H1 (cell line): Measurements from ENCODE around the gene FOSL2. TPM values are rescaled to one million over a fixed set of nuclear protein-coding genes. Genes with fewer than 3 reads are reported as not detected.

Experiments used
- CTCF ChIA-PET: fragments of 300-600 bp; sonication (Branson Sonifier 250); formaldehyde crosslinking; loops from one replicate; lab custom pipeline; 2021; ENCODE audit not compliant: partially characterized antibody; lab: Charles Lee
- POLR2A ChIA-PET: fragments of 300-600 bp; sonication (Branson Sonifier 250); formaldehyde crosslinking; loops from one replicate; lab custom pipeline; 2021; ENCODE audit warnings: inconsistent platforms; ENCODE audit not compliant: partially characterized antibody; lab: Charles Lee
- DNase-seq, 2 experiments: peaks; one replicate each; pipeline versions ENCODE4 v3.0.0 to v3.0.0-alpha.2; 2010 to 2022; ENCODE audit warnings: low spot score in 2 of 2, low read depth in 1 of 2, mixed read lengths in 1 of 2
- FAIRE-seq: peaks from 2 replicates; lab custom pipeline; 2011; peaks lifted over from hg19 to GRCh38; lab: Jason Lieb, UNC
- H2AFZ ChIP-seq: 2 replicates; pipeline ENCODE4 v1.8.1; 2012; ENCODE audit warnings: low read length, inconsistent platforms
- H2AK5ac ChIP-seq: 2 replicates; pipeline ENCODE4 v1.6.1; 2013; ENCODE audit warnings: low read depth, low read length
- H2BK120ac ChIP-seq: replicated peaks from 2 replicates; pipeline ENCODE3; 2013; ENCODE audit warnings: low read depth, low read length, inconsistent platforms
- H2BK12ac ChIP-seq: 2 replicates; pipeline ENCODE4 v1.6.1; 2013; ENCODE audit warnings: low read depth, low read length
- H2BK15ac ChIP-seq: 2 replicates; pipeline ENCODE4 v1.6.1; 2013; ENCODE audit warnings: low read length
- H2BK20ac ChIP-seq: 2 replicates; pipeline ENCODE4 v1.6.1; 2013; ENCODE audit warnings: low read length
- H2BK5ac ChIP-seq: 2 replicates; pipeline ENCODE4 v1.6.1; 2013; ENCODE audit warnings: low read depth, low read length
- H3K14ac ChIP-seq: 2 replicates; pipeline ENCODE4 v1.6.1; 2013; ENCODE audit warnings: inconsistent platforms; ENCODE audit not compliant: insufficient read length
- H3K18ac ChIP-seq: 2 replicates; pipeline ENCODE4 v1.6.1; 2013; ENCODE audit warnings: low read length; ENCODE audit errors: extremely low read depth
- H3K23ac ChIP-seq: 2 replicates; pipeline ENCODE4 v1.6.1; 2013; ENCODE audit warnings: inconsistent platforms; ENCODE audit not compliant: insufficient read length
- H3K23me2 ChIP-seq: 2 replicates; pipeline ENCODE4 v1.6.1; 2013; ENCODE audit warnings: low read depth, low read length
- H3K27ac ChIP-seq: 2 replicates; pipeline ENCODE4 v1.6.1; 2011; ENCODE audit warnings: low read depth, low read length, inconsistent platforms
- H3K27me3 ChIP-seq, 4 experiments: replicated peaks in 1 of 4; 1 replicate in 1 of 4; 2 replicates in 3 of 4; pipeline versions ENCODE4 v1.6.1 to v1.8.1; 2011 to 2013; ENCODE audit warnings: low read length in 3 of 4, mild to moderate bottlenecking in 3 of 4, inconsistent platforms in 2 of 4, mixed read lengths in 2 of 4, moderate library complexity in 1 of 4; ENCODE audit not compliant: control insufficient read depth in 3 of 4, insufficient read depth in 3 of 4; ENCODE audit errors: extremely low read depth in 1 of 4
- H3K36me3 ChIP-seq, 4 experiments: 2 replicates each; pipeline versions ENCODE4 v1.6.1 to v1.8.1; 2011 to 2013; ENCODE audit warnings: mild to moderate bottlenecking in 4 of 4, low read length in 3 of 4, moderate library complexity in 2 of 4, control low read depth in 1 of 4, inconsistent platforms in 1 of 4; ENCODE audit not compliant: insufficient read depth in 4 of 4, control insufficient read depth in 2 of 4
- H3K4ac ChIP-seq: replicated peaks from 2 replicates; pipeline ENCODE3; 2013; ENCODE audit warnings: low read length, low read depth, mixed read lengths, inconsistent platforms; ENCODE audit not compliant: insufficient read length
- H3K4me1 ChIP-seq, 4 experiments: replicated peaks in 1 of 4; 1 replicate in 1 of 4; 2 replicates in 3 of 4; pipeline versions ENCODE4 v1.6.1 to v1.8.1; 2011 to 2013; ENCODE audit warnings: low read length in 3 of 4, inconsistent platforms in 2 of 4, mixed read lengths in 1 of 4; ENCODE audit not compliant: insufficient read depth in 4 of 4, control insufficient read depth in 3 of 4
- H3K4me2 ChIP-seq, 2 experiments: 2 replicates each; pipeline versions ENCODE4 v1.6.1 to v1.8.1; 2011 to 2013; ENCODE audit warnings: low read depth in 2 of 2, low read length in 2 of 2, control low read depth in 1 of 2, inconsistent platforms in 1 of 2, mild to moderate bottlenecking in 1 of 2; ENCODE audit not compliant: insufficient read depth in 1 of 2
- H3K4me3 ChIP-seq, 4 experiments: fragments of 200-600, 300-600 bp in 1 of 4; sonication (generic), shearing (Covaris generic), sonication (Bioruptor Twin) in 1 of 4; 2 replicates each; pipeline versions ENCODE4 v1.5.1 to v1.8.1; 2011 to 2016; ENCODE audit warnings: low read length in 4 of 4, low read depth in 3 of 4, control low read depth in 2 of 4, inconsistent platforms in 2 of 4, mild to moderate bottlenecking in 2 of 4, mixed read lengths in 1 of 4, moderate library complexity in 1 of 4; ENCODE audit not compliant: insufficient read depth in 2 of 4; ENCODE audit errors: extremely low read depth in 1 of 4
- H3K56ac ChIP-seq: replicated peaks from 2 replicates; pipeline ENCODE3; 2013; ENCODE audit warnings: low read depth, mild to moderate bottlenecking, mixed read lengths, low read length, inconsistent platforms; ENCODE audit not compliant: insufficient read length
- H3K79me1 ChIP-seq: 2 replicates; pipeline ENCODE4 v1.6.1; 2013; ENCODE audit warnings: low read depth, low read length, control low read depth
- H3K79me2 ChIP-seq, 2 experiments: 2 replicates each; pipeline versions ENCODE4 v1.6.1 to v1.8.1; 2012 to 2013; ENCODE audit warnings: low read length in 2 of 2, mild to moderate bottlenecking in 2 of 2, inconsistent platforms in 1 of 2; ENCODE audit not compliant: insufficient read depth in 2 of 2, control insufficient read depth in 1 of 2
- H3K9ac ChIP-seq, 4 experiments: replicated peaks in 1 of 4; 1 replicate in 1 of 4; 2 replicates in 3 of 4; pipeline versions ENCODE4 v1.6.1 to v1.8.1; 2011 to 2013; ENCODE audit warnings: low read depth in 3 of 4, low read length in 3 of 4, control low read depth in 2 of 4, mild to moderate bottlenecking in 2 of 4, moderate library complexity in 2 of 4, inconsistent platforms in 1 of 4; ENCODE audit errors: extremely low read depth in 1 of 4
- H3K9me3 ChIP-seq, 2 experiments: 2 replicates each; pipeline versions ENCODE4 v1.6.1 to v1.8.1; 2012 to 2013; ENCODE audit warnings: mild to moderate bottlenecking in 2 of 2, moderate library complexity in 2 of 2, control low read depth in 1 of 2, inconsistent platforms in 1 of 2, low read depth in 1 of 2, low read length in 1 of 2, mixed read lengths in 1 of 2; ENCODE audit not compliant: insufficient read depth in 2 of 2
- H4K20me1 ChIP-seq, 2 experiments: replicated peaks in 1 of 2; 2 replicates each; pipeline versions ENCODE3 to v1.8.1; 2011 to 2013; ENCODE audit warnings: inconsistent platforms in 2 of 2, low read length in 2 of 2, mild to moderate bottlenecking in 1 of 2; ENCODE audit not compliant: insufficient read depth in 2 of 2, control insufficient read depth in 1 of 2
- H4K5ac ChIP-seq: 2 replicates; pipeline ENCODE4 v1.6.1; 2013; ENCODE audit warnings: low read length, low read depth, mixed read lengths, inconsistent platforms; ENCODE audit not compliant: insufficient read length
- H4K8ac ChIP-seq: 2 replicates; pipeline ENCODE4 v1.8.0; 2013; ENCODE audit warnings: mild to moderate bottlenecking, moderate library complexity, low read length, inconsistent platforms; ENCODE audit not compliant: insufficient read depth; ENCODE audit errors: extremely low read depth
- H4K91ac ChIP-seq: replicated peaks from 2 replicates; pipeline ENCODE3; 2013; ENCODE audit warnings: low read length, mixed read lengths, inconsistent platforms; ENCODE audit not compliant: insufficient read length
- CBX5 ChIP-seq: fragments of 300-800, 300-1000 bp; sonication (generic); IDR thresholded peaks from 2 replicates; pipeline ENCODE4 v1.7.1; 2016; ENCODE audit warnings: antibody characterized with exemption, low read length, low read depth
- RBBP5 ChIP-seq: IDR thresholded peaks from 2 replicates; pipeline ENCODE4 v1.7.1; 2012; ENCODE audit warnings: low read depth, mild to moderate bottlenecking, inconsistent platforms, low read length, moderate library complexity, borderline replicate concordance
- RNF2 ChIP-seq: fragments of 200-900, 300-1000 bp; sonication (generic); IDR thresholded peaks from 2 replicates; pipeline ENCODE4 v1.7.1; 2016; ENCODE audit warnings: borderline replicate concordance, low read depth, mild to moderate bottlenecking, antibody characterized with exemption, low read length; ENCODE audit not compliant: poor library complexity, severe bottlenecking; ENCODE audit errors: missing control alignments
- WGBS, 2 experiments: shearing (Covaris generic) in 1 of 2; methylation state at CpG; one replicate each; pipeline versions ENCODE4 v1.1.6 to v1.1.7; 2013 to 2015; ENCODE audit warnings: low lambda C conversion rate in 2 of 2, mixed read lengths in 2 of 2, inconsistent platforms in 1 of 2, low coverage in 1 of 2, missing lambda C conversion rate in 1 of 2; ENCODE audit not compliant: insufficient replicate concordance in 2 of 2, insufficient coverage in 1 of 2, insufficient read length in 1 of 2; ENCODE audit errors: extremely low coverage in 1 of 2, missing lambda C conversion rate in 1 of 2; 5-methylcytosine and 5-hydroxymethylcytosine counted together
- polyA plus RNA-seq, 7 experiments: library from polyadenylated mRNA; depleted of rRNA in 3 of 7; stranded (reverse) in 5 of 7; unstranded in 2 of 7; fragments of >200 nt in 5 of 7; fragments of 200-250 nt in 2 of 7; gene quantifications; 1 replicate in 5 of 7; 2 replicates in 1 of 7; 4 replicates in 1 of 7; pipeline versions ENCODE4 v1.2.1 to v1.2.3, GENCODE V29; 2011 to 2013; ENCODE audit warnings: missing spikeins in 2 of 7, mixed read lengths in 2 of 7
- total RNA-seq: library from RNA; stranded (reverse); fragmentation: NEBNext Ultra II Directional; extraction: Animal tissue kit (Norgen Biotek cat#: 25700); gene quantifications from 2 replicates; pipeline ENCODE4 v1.2.1, GENCODE V29; 2021

FOSL2 gene
- total and polyA plus RNA-seq, 2 of the 8 experiments (the other 6 are each of a cell fraction or from before 2014, with no cell fraction given) = 1.5 to 4.5 TPM

- H2BK120ac ChIP-seq = no peak overlapping the region
- ChIA-PET CTCF (interaction anchor here (1.1 to 1.2 kb wide), 3 partner anchors 29 to 765 kb away, joined by 3 read pairs; no protein-coding TSS in a partner anchor), POLR2A (no interaction called here)
- no peaks in the 10 kb centered on the region for H3K36me3 ChIP-seq
- no peak overlapping the region for H3K56ac ChIP-seq
- H3K9ac ChIP-seq = no peak overlapping the region
- H3K23ac ChIP-seq = no peak overlapping the region
- no peak for FAIRE-seq
- H3K4me3 ChIP-seq = no peak overlapping the region
- no peak overlapping the region for H4K5ac ChIP-seq
- no peak overlapping the region for H2AFZ ChIP-seq
- H3K23me2 ChIP-seq = no peaks in the 10 kb centered on the region; the same call in 1 of the 2 replicates
- no peak overlapping the region for H2AK5ac ChIP-seq
- no peak overlapping the region for H4K91ac ChIP-seq
- no peaks in the 10 kb centered on the region for H4K20me1 ChIP-seq
- 93% methylated on average over 8 of the region's 8 CpGs; no CpG with 5 or more reads in 1 of the 2 experiments for WGBS, 2 experiments
- H4K8ac ChIP-seq = no peak overlapping the region
- H3K9me3 ChIP-seq = no peaks in the 10 kb centered on the region
- DNase-seq = no peak
- TF ChIP-seq RNF2 (no peak), RBBP5 (no peak), CBX5 (no peak)
- no peaks in the 10 kb centered on the region; a peak in 2 of 7 replicates for H3K4me1 ChIP-seq
- no peak overlapping the region for H2BK5ac ChIP-seq
- H2BK20ac ChIP-seq = no peak overlapping the region
- no peak overlapping the region for H3K4me2 ChIP-seq
- no peaks in the 10 kb centered on the region for H3K79me1 ChIP-seq
- no peak overlapping the region for H3K14ac ChIP-seq
- H3K27ac ChIP-seq = no peak overlapping the region
- H2BK15ac ChIP-seq = no peak overlapping the region
- no peaks in the 10 kb centered on the region for H3K27me3 ChIP-seq
- no peaks in the 10 kb centered on the region for H3K79me2 ChIP-seq
- no peak overlapping the region for H2BK12ac ChIP-seq
- H3K18ac ChIP-seq = no peak overlapping the region
- H3K4ac ChIP-seq = no peak overlapping the region
Measured at GRCh38 chr2:28447943-28448792, 55.5 kb downstream of the FOSL2 start.
